ENCODE data around the gene IL17RE.
"Not testable (repeated sequence)": the region's sequence is repeated elsewhere in the genome, so short reads cannot be mapped to it uniquely, and the experiment has no call there.

IL17RE gene

GRCh38 chr3:9935966-9936510, 33.4 kb downstream of the IL17RE start:
- DNase-seq: no peak

- no peak for DNase-seq
Observed at GRCh38 chr3:9937486-9938238, 35.0 kb downstream of the IL17RE start.

GRCh38 chr3:9938966-9939365, 36.3 kb downstream of the IL17RE start:
- DNase-seq: no peak

- not testable (repeated sequence) for DNase-seq
Observed at GRCh38 chr3:9939906-9940305, 37.3 kb downstream of the IL17RE start.

- no peak for DNase-seq
Observed at GRCh38 chr3:9940746-9941145, 38.1 kb downstream of the IL17RE start.

GRCh38 chr3:9942164-9942563, 39.5 kb downstream of the IL17RE start:
- DNase-seq: no peak

- DNase-seq: no peak
Observed at GRCh38 chr3:9942934-9943690, 40.5 kb downstream of the IL17RE start.

- DNase-seq: no peak
Observed at GRCh38 chr3:9944271-9944670, 41.6 kb downstream of the IL17RE start.

GRCh38 chr3:9945358-9945757, 42.7 kb downstream of the IL17RE start:
- DNase-seq: no peak

- peak; percentile 86 for DNase-seq
Observed at GRCh38 chr3:9946112-9947024, 43.7 kb downstream of the IL17RE start.

GRCh38 chr3:9947025-9947995, 44.7 kb downstream of the IL17RE start:
- no peak for DNase-seq

- DNase-seq: no peak
Observed at GRCh38 chr3:9948586-9948985, 45.9 kb downstream of the IL17RE start.

- no peak for DNase-seq
Observed at GRCh38 chr3:9949115-9949514, 46.5 kb downstream of the IL17RE start.

- no peak for DNase-seq
Observed at GRCh38 chr3:9949626-9950025, 47.0 kb downstream of the IL17RE start.

- DNase-seq: no peak
Observed at GRCh38 chr3:9951126-9951525, 48.5 kb downstream of the IL17RE start.

GRCh38 chr3:9951598-9951961, 48.9 kb downstream of the IL17RE start:
- DNase-seq: peak; percentile 4

- DNase-seq: peak; percentile 56
Observed at GRCh38 chr3:9951962-9952805, 49.5 kb downstream of the IL17RE start, which contains the start of gene PRRT3. Gene PRRT3 (minus strand): TSS chr3:9952408. CDS start chr3:9950115, 2,293 bp downstream.

- DNase-seq: no peak
Observed at GRCh38 chr3:9955067-9955502, 52.4 kb downstream of the IL17RE start.

- no peak for DNase-seq
Observed at GRCh38 chr3:9955611-9956352, 53.1 kb downstream of the IL17RE start.

- no peak for DNase-seq
Observed at GRCh38 chr3:9957214-9957613, 54.6 kb downstream of the IL17RE start.
